GM23338 (cell line): ENCODE measurements around the gene KRTAP12-4. TPM values are rescaled to one million over a fixed set of nuclear protein-coding genes. Genes with fewer than 3 reads are reported as not detected.
"Not testable (repeated sequence)": the region's sequence is repeated elsewhere in the genome, so short reads cannot be mapped to it uniquely, and the experiment has no call there.

Source experiments
- ATAC-seq: fragments of 200-7000 bp; cut with Tn5 transposase; 3 replicates; pipeline ENCODE4 v1.9.1; 2020
- DNase-seq: peaks from one replicate; pipeline ENCODE4 v3.0.0-alpha.2; 2015; ENCODE audit warnings: low spot score
- H2AFZ ChIP-seq: fragments of 200-600 bp; sonication (generic); 2 replicates; pipeline ENCODE4 v1.8.0; 2016; ENCODE audit warnings: antibody characterized with exemption, mild to moderate bottlenecking, moderate library complexity
- H3F3A ChIP-seq: fragments of 200-600 bp; sonication (generic); replicated peaks from 2 replicates; pipeline ENCODE4 v1.8.0; 2017; ENCODE audit warnings: antibody characterized with exemption, mixed run types, low read depth
- H3K27ac ChIP-seq: fragments of 200-600 bp; sonication (generic); 2 replicates; pipeline ENCODE4 v1.6.1; 2016; ENCODE audit warnings: low read depth
- H3K27me3 ChIP-seq: fragments of 200-600 bp; sonication (generic); 2 replicates; pipeline ENCODE4 v1.8.0; 2016; ENCODE audit warnings: mild to moderate bottlenecking, mixed run types, moderate library complexity; ENCODE audit not compliant: insufficient read depth
- H3K36me3 ChIP-seq: fragments of 200-600 bp; sonication (generic); 2 replicates; pipeline ENCODE4 v1.8.0; 2016; ENCODE audit warnings: mild to moderate bottlenecking; ENCODE audit not compliant: insufficient read depth
- H3K4me1 ChIP-seq: fragments of 200-600 bp; sonication (generic); 2 replicates; pipeline ENCODE4 v1.8.0; 2016; ENCODE audit warnings: mild to moderate bottlenecking, moderate library complexity; ENCODE audit not compliant: insufficient read depth
- H3K4me2 ChIP-seq: fragments of 200-600 bp; sonication (generic); 2 replicates; pipeline ENCODE4 v1.7.1; 2017; ENCODE audit warnings: mixed run types
- H3K4me3 ChIP-seq: fragments of 200-600 bp; sonication (generic); 2 replicates; pipeline ENCODE4 v1.6.1; 2016; ENCODE audit warnings: mixed run types
- H3K79me2 ChIP-seq: fragments of 200-600 bp; sonication (generic); replicated peaks from 2 replicates; pipeline ENCODE4 v1.8.0; 2017; ENCODE audit warnings: mild to moderate bottlenecking; ENCODE audit not compliant: insufficient read depth
- H3K9me2 ChIP-seq: fragments of 200-600 bp; sonication (generic); 2 replicates; pipeline ENCODE4 v1.8.0; 2017; ENCODE audit not compliant: insufficient read depth
- H4K20me1 ChIP-seq: fragments of 200-600 bp; sonication (generic); replicated peaks from 2 replicates; pipeline ENCODE4 v1.8.0; 2017; ENCODE audit warnings: mild to moderate bottlenecking; ENCODE audit not compliant: insufficient read depth
- H3K27ac Mint-ChIP-seq: 2 replicates; pipeline ENCODE4 v1.8.0; 2020; ENCODE audit warnings: inconsistent platforms, mild to moderate bottlenecking, moderate library complexity, mixed read lengths
- H3K27me3 Mint-ChIP-seq: 3 replicates; pipeline ENCODE4 v1.8.0; 2022; ENCODE audit warnings: low read depth, mild to moderate bottlenecking, moderate library complexity, mixed read lengths, inconsistent platforms; ENCODE audit not compliant: insufficient read depth, poor library complexity
- H3K36me3 Mint-ChIP-seq: 3 replicates; pipeline ENCODE4 v1.8.0; 2021; ENCODE audit warnings: low read depth, mild to moderate bottlenecking, inconsistent platforms, moderate library complexity, mixed read lengths
- H3K4me1 Mint-ChIP-seq: 3 replicates; pipeline ENCODE4 v1.8.0; 2020; ENCODE audit warnings: mild to moderate bottlenecking, inconsistent platforms, mixed read lengths
- H3K4me3 Mint-ChIP-seq: 3 replicates; pipeline ENCODE4 v1.8.0; 2021; ENCODE audit warnings: moderate library complexity, mild to moderate bottlenecking, inconsistent platforms, mixed read lengths
- H3K9me3 Mint-ChIP-seq: 3 replicates; pipeline ENCODE4 v1.8.0; 2020; ENCODE audit warnings: moderate library complexity, mild to moderate bottlenecking, inconsistent platforms, mixed read lengths
- EZH2 ChIP-seq: fragments of 200-600 bp; sonication (generic); IDR thresholded peaks from one replicate; pipeline ENCODE4 v1.8.0; 2017; ENCODE audit warnings: antibody characterized with exemption, mild to moderate bottlenecking, low read depth; ENCODE audit not compliant: unreplicated experiment
- EZH2phosphoT487 ChIP-seq: fragments of 200-600 bp; sonication (generic); IDR thresholded peaks from one replicate; pipeline ENCODE4 v1.8.1; 2018; ENCODE audit warnings: antibody characterized with exemption; ENCODE audit not compliant: unreplicated experiment
- JUNB ChIP-seq: IDR thresholded peaks from one replicate; pipeline ENCODE4 v1.6.1; 2016; ENCODE audit warnings: antibody characterized with exemption; ENCODE audit not compliant: unreplicated experiment
- NANOG ChIP-seq: IDR thresholded peaks from 2 replicates; pipeline ENCODE4 v1.6.1; 2016; ENCODE audit warnings: antibody characterized with exemption, borderline replicate concordance
- POLR2AphosphoS5 ChIP-seq: IDR thresholded peaks from 2 replicates; pipeline ENCODE4 v1.6.1; 2016; ENCODE audit warnings: antibody characterized with exemption, low read depth
- STAT1 ChIP-seq: IDR thresholded peaks from one replicate; pipeline ENCODE4 v1.6.1; 2016; ENCODE audit warnings: antibody characterized with exemption; ENCODE audit not compliant: unreplicated experiment
- ZNF331 ChIP-seq: fragments of 250-450 bp; sonication (Bioruptor Pico); IDR thresholded peaks from 2 replicates; pipeline ENCODE4 v1.5.0; 2020; ENCODE audit warnings: low read depth, mild to moderate bottlenecking, moderate library complexity
- polyA plus RNA-seq: library from polyadenylated mRNA; unstranded; fragments of >200 nt; fragmentation: Nextera tagmentation; extraction: Ambion mirVana; gene quantifications from 2 replicates; pipeline ENCODE4 v1.2.1, GENCODE V29; 2016
- total RNA-seq: library from RNA; depleted of rRNA; stranded (reverse); fragments of >200 nt; shearing (Covaris generic); gene quantifications from 2 replicates; pipeline ENCODE4 v1.2.3, GENCODE V29; 2014
- TF ChIP-seq, protein P1 (sequence below), 2 experiments: fragments of 200-600 bp in 1 of 2; sonication (generic) in 1 of 2; conservative IDR thresholded peaks; 2 replicates each; pipeline versions ENCODE4 v1.5.1 to v1.6.1; 2016 to 2017; ENCODE audit warnings: antibody characterized with exemption in 2 of 2, low read depth in 2 of 2, mild to moderate bottlenecking in 2 of 2, moderate library complexity in 1 of 2
- TF ChIP-seq, protein P2 (sequence below): IDR thresholded peaks from 2 replicates; pipeline ENCODE4 v1.6.1; 2016; ENCODE audit warnings: antibody characterized with exemption

The KRTAP12-4 gene
- total and polyA plus RNA-seq, 2 experiments from 2014 or later = not detected

DNA sequence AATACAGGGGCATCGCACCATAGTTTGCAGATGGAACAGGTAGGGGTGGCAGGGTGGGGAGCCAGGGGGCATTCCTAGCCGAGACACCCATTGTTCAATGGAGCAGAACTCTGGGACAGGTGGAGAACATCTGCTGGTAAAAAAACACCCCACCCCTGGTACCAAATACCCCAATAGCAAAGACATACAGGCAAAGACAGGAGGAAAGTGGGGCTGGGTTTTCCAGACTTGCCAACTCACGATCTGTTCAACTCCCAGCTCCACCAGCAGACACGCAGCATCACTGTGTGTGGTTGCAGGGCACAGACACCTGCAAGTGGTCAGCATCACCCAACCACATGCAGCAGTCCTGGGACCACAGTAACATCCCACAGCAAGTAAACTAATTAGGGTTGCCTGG is 42.9 kb downstream of the KRTAP12-4 start:
- ATAC-seq (no peak), DNase-seq (no peak)
- H3F3A ChIP-seq = no peaks in the 10 kb centered on the region
- no peak overlapping the region for H3K27ac ChIP-seq
- peaks cover 9% of the 10 kb centered on the region for H3K4me1 Mint-ChIP-seq
- H3K27ac Mint-ChIP-seq = no peak overlapping the region
- peaks cover 19% of the 10 kb centered on the region for H3K36me3 Mint-ChIP-seq
- no peaks in the 10 kb centered on the region for H3K4me1 ChIP-seq
- no peaks in the 10 kb centered on the region for H3K9me2 ChIP-seq
- no peak overlapping the region for H3K4me3 ChIP-seq
- H2AFZ ChIP-seq = no peak overlapping the region
- H3K9me3 Mint-ChIP-seq = peaks cover 43% of the 10 kb centered on the region
- TF ChIP-seq JUNB (no peak), STAT1 (no peak), ZNF331 (CRISPR knock-in tag) (no peak)
- H3K79me2 ChIP-seq = no peaks in the 10 kb centered on the region
- 0 out of 2 replicates have a peak, but pooled peaks cover 4% of the 10 kb centered on the region for H3K36me3 ChIP-seq
- H3K4me2 ChIP-seq = no peak overlapping the region
- peaks cover 8% of the 10 kb centered on the region for H3K27me3 Mint-ChIP-seq
- H3K4me3 Mint-ChIP-seq = no peak overlapping the region
- no peaks in the 10 kb centered on the region for H3K27me3 ChIP-seq
- H4K20me1 ChIP-seq = no peaks in the 10 kb centered on the region

DNA sequence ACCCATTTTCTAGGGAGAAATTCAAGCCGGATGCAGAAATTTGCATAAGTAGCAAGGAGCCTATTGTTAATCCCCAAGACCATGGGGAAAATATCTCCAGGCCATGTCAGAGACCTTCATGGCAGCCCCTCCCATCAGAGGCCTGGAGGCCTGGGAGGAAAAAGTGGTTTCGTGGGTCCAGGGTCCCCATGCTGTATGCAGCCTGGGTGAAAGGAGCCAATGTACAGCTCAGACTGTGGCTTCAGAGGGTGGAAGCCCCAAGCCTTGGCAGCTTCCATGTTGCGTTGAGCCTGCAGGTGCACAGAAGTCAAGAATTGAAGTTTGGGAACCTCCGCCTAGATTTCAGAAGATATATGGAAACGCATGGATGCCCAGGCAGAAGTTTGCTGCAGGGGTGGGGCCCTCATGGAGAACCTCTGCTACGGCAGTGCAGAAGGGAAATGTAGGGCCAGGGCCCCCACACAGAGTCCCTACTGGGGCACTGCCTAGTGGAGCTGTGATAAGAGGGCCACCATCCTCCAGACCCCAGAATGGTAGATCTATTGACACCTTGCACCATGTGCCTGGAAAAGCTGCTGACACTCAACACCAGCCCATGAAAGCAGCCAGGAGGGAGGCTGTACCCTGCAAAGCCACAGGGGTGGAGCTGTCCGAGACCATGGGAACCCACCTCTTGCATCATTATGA is 44.2 kb downstream of the KRTAP12-4 start:
- not testable (repeated sequence) for H3K4me2 ChIP-seq, H4K20me1 ChIP-seq, H3K4me3 Mint-ChIP-seq, H3F3A ChIP-seq, H3K27ac Mint-ChIP-seq, H2AFZ ChIP-seq, H3K27me3 ChIP-seq, H3K27me3 Mint-ChIP-seq, H3K9me2 ChIP-seq, H3K4me1 ChIP-seq, DNase-seq, H3K79me2 ChIP-seq, ATAC-seq, H3K27ac ChIP-seq, H3K4me3 ChIP-seq, H3K36me3 ChIP-seq, H3K4me1 Mint-ChIP-seq
- H3K36me3 Mint-ChIP-seq = peaks cover 19% of the 10 kb centered on the region
- H3K9me3 Mint-ChIP-seq = peaks cover 43% of the 10 kb centered on the region

DNA sequence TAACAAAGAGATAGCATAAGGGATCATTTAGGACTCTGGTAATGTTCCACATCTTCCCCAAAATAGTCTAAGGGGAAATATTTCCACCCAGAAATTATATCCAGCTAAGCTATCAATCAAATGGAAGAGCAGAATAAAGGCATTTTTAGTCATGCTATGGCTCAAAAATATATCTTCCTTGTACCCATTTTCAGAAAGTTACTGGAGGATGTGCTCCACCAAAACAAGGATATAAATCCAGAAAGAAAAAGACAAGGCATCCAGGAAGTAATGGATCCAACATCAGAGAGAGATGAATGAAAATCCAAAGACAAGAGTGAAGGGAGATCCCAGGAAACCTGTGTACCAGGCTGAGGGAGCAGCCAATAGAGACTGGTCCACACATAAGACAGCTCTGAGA is 45.3 kb downstream of the KRTAP12-4 start:
- Mint-ChIP-seq H3K9me3 (peaks cover 43% of the 10 kb centered on the region), H3K36me3 (peaks cover 19% of the 10 kb centered on the region), H3K4me1 (no peaks in the 10 kb centered on the region; the same call in 2 of the 3 replicates), H3K27ac (no peak overlapping the region), H3K27me3 (peaks cover 8% of the 10 kb centered on the region), H3K4me3 (no peak overlapping the region)
- H3K4me2 ChIP-seq = no peak overlapping the region
- no peak overlapping the region for H2AFZ ChIP-seq
- no peaks in the 10 kb centered on the region for H3K9me2 ChIP-seq
- no peaks in the 10 kb centered on the region for H3K4me1 ChIP-seq
- H3K27ac ChIP-seq = no peak overlapping the region
- ATAC-seq = no peak
- H3K27me3 ChIP-seq = no peaks in the 10 kb centered on the region
- H3K79me2 ChIP-seq = no peaks in the 10 kb centered on the region
- no peak for DNase-seq
- no peak overlapping the region for H3K4me3 ChIP-seq
- no peaks in the 10 kb centered on the region for H3F3A ChIP-seq
- H4K20me1 ChIP-seq = no peaks in the 10 kb centered on the region
- H3K36me3 ChIP-seq = 0 out of 2 replicates have a peak, but pooled peaks cover 4% of the 10 kb centered on the region
- TF ChIP-seq, protein P1, sequence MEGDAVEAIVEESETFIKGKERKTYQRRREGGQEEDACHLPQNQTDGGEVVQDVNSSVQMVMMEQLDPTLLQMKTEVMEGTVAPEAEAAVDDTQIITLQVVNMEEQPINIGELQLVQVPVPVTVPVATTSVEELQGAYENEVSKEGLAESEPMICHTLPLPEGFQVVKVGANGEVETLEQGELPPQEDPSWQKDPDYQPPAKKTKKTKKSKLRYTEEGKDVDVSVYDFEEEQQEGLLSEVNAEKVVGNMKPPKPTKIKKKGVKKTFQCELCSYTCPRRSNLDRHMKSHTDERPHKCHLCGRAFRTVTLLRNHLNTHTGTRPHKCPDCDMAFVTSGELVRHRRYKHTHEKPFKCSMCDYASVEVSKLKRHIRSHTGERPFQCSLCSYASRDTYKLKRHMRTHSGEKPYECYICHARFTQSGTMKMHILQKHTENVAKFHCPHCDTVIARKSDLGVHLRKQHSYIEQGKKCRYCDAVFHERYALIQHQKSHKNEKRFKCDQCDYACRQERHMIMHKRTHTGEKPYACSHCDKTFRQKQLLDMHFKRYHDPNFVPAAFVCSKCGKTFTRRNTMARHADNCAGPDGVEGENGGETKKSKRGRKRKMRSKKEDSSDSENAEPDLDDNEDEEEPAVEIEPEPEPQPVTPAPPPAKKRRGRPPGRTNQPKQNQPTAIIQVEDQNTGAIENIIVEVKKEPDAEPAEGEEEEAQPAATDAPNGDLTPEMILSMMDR (conservative IDR thresholded peaks at IDR 0.05; ENCODE audit: low read depth in 2 of 2) = no peak
- no peak for TF ChIP-seq NANOG
- TF ChIP-seq EZH2phosphoT487 = no peak
- no peak for TF ChIP-seq STAT1
- TF ChIP-seq, protein P2, sequence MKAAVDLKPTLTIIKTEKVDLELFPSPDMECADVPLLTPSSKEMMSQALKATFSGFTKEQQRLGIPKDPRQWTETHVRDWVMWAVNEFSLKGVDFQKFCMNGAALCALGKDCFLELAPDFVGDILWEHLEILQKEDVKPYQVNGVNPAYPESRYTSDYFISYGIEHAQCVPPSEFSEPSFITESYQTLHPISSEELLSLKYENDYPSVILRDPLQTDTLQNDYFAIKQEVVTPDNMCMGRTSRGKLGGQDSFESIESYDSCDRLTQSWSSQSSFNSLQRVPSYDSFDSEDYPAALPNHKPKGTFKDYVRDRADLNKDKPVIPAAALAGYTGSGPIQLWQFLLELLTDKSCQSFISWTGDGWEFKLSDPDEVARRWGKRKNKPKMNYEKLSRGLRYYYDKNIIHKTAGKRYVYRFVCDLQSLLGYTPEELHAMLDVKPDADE = no peak
- TF ChIP-seq EZH2 = no peak
- no peak for TF ChIP-seq JUNB
- no peak for TF ChIP-seq POLR2AphosphoS5
